ENCODE data around the gene NIPBL. TPM values are rescaled to one million over a fixed set of nuclear protein-coding genes. Genes with fewer than 3 reads are reported as not detected.

Gene NIPBL
- total and polyA plus RNA-seq, 10 of the 15 experiments (the other 5 are each of a cell fraction or from before 2014, with no cell fraction given), result 10.4 to 50.4 (median 20.2) TPM

GRCh38 chr5:37044120-37044519, 167.6 kb downstream of the NIPBL start:
- SMC1A ChIA-PET (ENCODE audit: uncharacterized antibody, unreplicated experiment), result interaction anchor here (0.9 to 1.2 kb wide), 6 partner anchors 9 to 315 kb away, joined by 3 to 11 read pairs (median 4); no protein-coding TSS in a partner anchor
- BruUV-seq (replicated peaks), result no TSS peak
- Histone ChIP-seq H2AFZ (ENCODE audit: control insufficient read depth, low read depth, low read length) (no peak overlapping the region), H4K20me1 (ENCODE audit: control insufficient read depth, insufficient read depth) (no peaks in the 10 kb centered on the region), H3K4me2 (ENCODE audit: control insufficient read depth, insufficient read depth) (no peak overlapping the region), H3K27me3 (replicated peaks in 1 of 2; ENCODE audit: control insufficient read depth in 2 of 2, insufficient read depth in 2 of 2, low read length in 1 of 2) (no peaks in the 10 kb centered on the region), H3K27ac (ENCODE audit: control insufficient read depth, insufficient read depth) (no peak overlapping the region), H3K79me2 (ENCODE audit: control insufficient read depth, insufficient read depth, low read length) (no peaks in the 10 kb centered on the region), H3K4me3 (no peak overlapping the region), H3K9me3 (replicated peaks; ENCODE audit: control insufficient read depth, insufficient read depth, low read length) (no peaks in the 10 kb centered on the region), H3K9ac (ENCODE audit: control insufficient read depth, insufficient read depth, low read length) (no peak overlapping the region), H3K36me3 (ENCODE audit: control insufficient read depth in 2 of 2, insufficient read depth in 2 of 2, low read length in 1 of 2) (peaks cover 0 to 8% of the 10 kb centered on the region in 2 experiments; a peak in 3 of 4 replicates), H3K4me1 (ENCODE audit: control insufficient read depth, insufficient read depth, low read length) (no peaks in the 10 kb centered on the region)
- intact Hi-C loops (cut with micrococcal nuclease; ENCODE audit: unreplicated experiment), result loop anchor here (10.0 kb wide), 1 partner anchor 271 kb away; no protein-coding TSS in a partner anchor
- no peak for DNase-seq (ENCODE audit: low read depth, low spot score)
- no peak for ATAC-seq
- POLR2A ChIA-PET, result interaction anchor here (0.7 kb wide), 1 partner anchor 393 kb away, joined by 6 read pairs; no protein-coding TSS in a partner anchor
- CTCF ChIA-PET, result interaction anchor here (0.6 to 1.8 kb wide), 8 partner anchors 10 to 254 kb away, joined by 3 to 5 read pairs (median 3); no protein-coding TSS in a partner anchor
- no peak for FAIRE-seq
- in situ Hi-C loops (cut with MboI), result no loop called here
- RAD21 ChIA-PET (ENCODE audit: unreplicated experiment), result interaction anchor here (1.0 to 1.5 kb wide), 4 partner anchors 67 to 256 kb away, joined by 3 read pairs; no protein-coding TSS in a partner anchor
- WGBS (ENCODE audit: insufficient coverage, insufficient replicate concordance, low lambda C conversion rate, missing lambda C conversion rate), result 95% methylated on average over 4 of the region's 4 CpGs
- TF ChIP-seq NFXL1 (IDR thresholded peaks at IDR 0.05; ENCODE audit: borderline replicate concordance), result no peak

DNA sequence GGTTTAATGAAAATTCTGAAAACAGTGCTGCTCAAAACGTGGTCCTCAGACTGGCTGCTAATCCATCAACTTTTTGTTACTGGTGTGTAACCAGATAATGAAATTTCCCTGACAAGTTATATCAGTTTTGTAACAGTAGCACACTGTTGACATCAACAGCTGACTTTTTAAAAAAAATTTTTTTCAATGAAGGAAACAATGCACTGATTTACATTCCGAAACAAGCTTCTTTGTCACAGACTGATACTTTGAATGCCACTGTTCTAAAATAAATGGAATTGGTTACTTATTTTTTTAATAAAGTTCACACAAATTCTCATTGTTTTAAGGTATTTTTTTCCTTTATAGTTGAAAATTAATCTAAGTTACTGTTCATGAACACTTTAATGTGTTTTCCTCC, 169.1 kb downstream of the NIPBL start:
- 63% methylated on average over 2 of the region's 2 CpGs for WGBS (ENCODE audit: insufficient coverage, insufficient replicate concordance, low lambda C conversion rate, missing lambda C conversion rate)
- Histone ChIP-seq H3K79me2 (ENCODE audit: control insufficient read depth, insufficient read depth, low read length) (no peaks in the 10 kb centered on the region), H3K27ac (ENCODE audit: control insufficient read depth, insufficient read depth) (no peak overlapping the region), H3K4me2 (ENCODE audit: control insufficient read depth, insufficient read depth) (no peak overlapping the region), H3K9ac (ENCODE audit: control insufficient read depth, insufficient read depth, low read length) (no peak overlapping the region), H4K20me1 (ENCODE audit: control insufficient read depth, insufficient read depth) (no peaks in the 10 kb centered on the region), H2AFZ (ENCODE audit: control insufficient read depth, low read depth, low read length) (no peak overlapping the region), H3K36me3 (ENCODE audit: control insufficient read depth in 2 of 2, insufficient read depth in 2 of 2, low read length in 1 of 2) (peaks cover 0 to 9% of the 10 kb centered on the region in 2 experiments), H3K4me3 (no peak overlapping the region), H3K9me3 (replicated peaks; ENCODE audit: control insufficient read depth, insufficient read depth, low read length) (no peaks in the 10 kb centered on the region), H3K4me1 (ENCODE audit: control insufficient read depth, insufficient read depth, low read length) (no peaks in the 10 kb centered on the region), H3K27me3 (replicated peaks in 1 of 2; ENCODE audit: control insufficient read depth in 2 of 2, insufficient read depth in 2 of 2, low read length in 1 of 2) (no peaks in the 10 kb centered on the region)
- FAIRE-seq, result no peak
- intact Hi-C loops (cut with micrococcal nuclease; ENCODE audit: unreplicated experiment), result loop anchor here (10.0 kb wide), 1 partner anchor 269 kb away; no protein-coding TSS in a partner anchor
- ChIA-PET POLR2A (no interaction called here), SMC1A (ENCODE audit: uncharacterized antibody, unreplicated experiment) (interaction anchor here (1.0 to 1.4 kb wide), 3 partner anchors 9 to 102 kb away, joined by 3 to 4 read pairs (median 3); no protein-coding TSS in a partner anchor), CTCF (interaction anchor here (1.0 to 1.9 kb wide), 2 partner anchors 119 to 264 kb away, joined by 3 to 4 read pairs; no protein-coding TSS in a partner anchor), RAD21 (ENCODE audit: unreplicated experiment) (no interaction called here)
- BruUV-seq (replicated peaks), result no TSS peak
- DNase-seq (ENCODE audit: low read depth, low spot score), result no peak
- in situ Hi-C loops (cut with MboI), result no loop called here
- no peak for ATAC-seq
- TF ChIP-seq ZBED1 (IDR thresholded peaks at IDR 0.05; ENCODE audit: borderline replicate concordance), result no peak
- TF ChIP-seq ATF7 (IDR thresholded peaks at IDR 0.05; ENCODE audit: low read depth), result no peak
- TF ChIP-seq IRF4 (IDR thresholded peaks at IDR 0.05; ENCODE audit: low read depth, low read length), result no peak
- TF ChIP-seq, protein P1, sequence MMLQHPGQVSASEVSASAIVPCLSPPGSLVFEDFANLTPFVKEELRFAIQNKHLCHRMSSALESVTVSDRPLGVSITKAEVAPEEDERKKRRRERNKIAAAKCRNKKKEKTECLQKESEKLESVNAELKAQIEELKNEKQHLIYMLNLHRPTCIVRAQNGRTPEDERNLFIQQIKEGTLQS (IDR thresholded peaks at IDR 0.05; ENCODE audit: borderline replicate concordance, extremely low read depth, low read depth, low read length), result no peak
- no peak for TF ChIP-seq ZNF384 (IDR thresholded peaks at IDR 0.05; ENCODE audit: borderline replicate concordance, low read depth, low read length)
- no peak for TF ChIP-seq RAD51 (IDR thresholded peaks at IDR 0.05)
- TF ChIP-seq CHD1 (IDR thresholded peaks at IDR 0.05; ENCODE audit: low read depth, low read length), result no peak
- TF ChIP-seq KAT2A (conservative IDR thresholded peaks at IDR 0.05; ENCODE audit: control insufficient read depth, low read depth, low read length), result no peak
- TF ChIP-seq SPI1 (IDR thresholded peaks at IDR 0.05; ENCODE audit: borderline replicate concordance, insufficient read depth, low read depth, low read length), result no peak
- TF ChIP-seq ETV6 (conservative IDR thresholded peaks at IDR 0.05 in 1 of 2, IDR thresholded peaks at IDR 0.05 in 1 of 2; ENCODE audit: borderline replicate concordance in 1 of 2, low read depth in 1 of 2), result no peak
- TF ChIP-seq RB1 (IDR thresholded peaks at IDR 0.05; ENCODE audit: borderline replicate concordance), result no peak
- TF ChIP-seq SIX5 (IDR thresholded peaks at IDR 0.05; ENCODE audit: low read depth, low read length, severe bottlenecking), result no peak
- no peak for TF ChIP-seq TCF7 (IDR thresholded peaks at IDR 0.05; ENCODE audit: borderline replicate concordance)
- no peak for TF ChIP-seq NBN (IDR thresholded peaks at IDR 0.05)
- no peak for TF ChIP-seq HCFC1 (IDR thresholded peaks at IDR 0.05; ENCODE audit: low read length)
